ENCODE data around the gene EMP1.

- no peak for TF ChIP-seq TBP (IDR thresholded peaks at IDR 0.05; ENCODE audit: low read depth, low read length)
- no peak for TF ChIP-seq RAD21 (IDR thresholded peaks at IDR 0.05 in 1 of 2, conservative IDR thresholded peaks at IDR 0.05 in 1 of 2; ENCODE audit: low read depth in 2 of 2, low read length in 2 of 2)
- no peak for TF ChIP-seq SP1 (IDR thresholded peaks at IDR 0.05; ENCODE audit: low read depth, low read length)
- no peak for TF ChIP-seq EZH2 (IDR thresholded peaks at IDR 0.05; ENCODE audit: low read depth, low read length, severe bottlenecking)
- TF ChIP-seq, protein P1, sequence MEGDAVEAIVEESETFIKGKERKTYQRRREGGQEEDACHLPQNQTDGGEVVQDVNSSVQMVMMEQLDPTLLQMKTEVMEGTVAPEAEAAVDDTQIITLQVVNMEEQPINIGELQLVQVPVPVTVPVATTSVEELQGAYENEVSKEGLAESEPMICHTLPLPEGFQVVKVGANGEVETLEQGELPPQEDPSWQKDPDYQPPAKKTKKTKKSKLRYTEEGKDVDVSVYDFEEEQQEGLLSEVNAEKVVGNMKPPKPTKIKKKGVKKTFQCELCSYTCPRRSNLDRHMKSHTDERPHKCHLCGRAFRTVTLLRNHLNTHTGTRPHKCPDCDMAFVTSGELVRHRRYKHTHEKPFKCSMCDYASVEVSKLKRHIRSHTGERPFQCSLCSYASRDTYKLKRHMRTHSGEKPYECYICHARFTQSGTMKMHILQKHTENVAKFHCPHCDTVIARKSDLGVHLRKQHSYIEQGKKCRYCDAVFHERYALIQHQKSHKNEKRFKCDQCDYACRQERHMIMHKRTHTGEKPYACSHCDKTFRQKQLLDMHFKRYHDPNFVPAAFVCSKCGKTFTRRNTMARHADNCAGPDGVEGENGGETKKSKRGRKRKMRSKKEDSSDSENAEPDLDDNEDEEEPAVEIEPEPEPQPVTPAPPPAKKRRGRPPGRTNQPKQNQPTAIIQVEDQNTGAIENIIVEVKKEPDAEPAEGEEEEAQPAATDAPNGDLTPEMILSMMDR (IDR thresholded peaks at IDR 0.05; ENCODE audit: control extremely low read depth in 1 of 3, insufficient read depth in 1 of 3, low read depth in 1 of 3, low read length in 3 of 3), result no peak
- TF ChIP-seq POLR2A (IDR thresholded peaks at IDR 0.05; ENCODE audit: control extremely low read depth in 1 of 2, low read depth in 2 of 2, low read length in 2 of 2), result no peak
- TF ChIP-seq TAF1 (IDR thresholded peaks at IDR 0.05; ENCODE audit: low read depth, low read length), result no peak
- TF ChIP-seq ZNF274 (IDR thresholded peaks at IDR 0.05; ENCODE audit: borderline replicate concordance, extremely low read depth, low read length), result no peak
- no peak for TF ChIP-seq POU5F1 (IDR thresholded peaks at IDR 0.05; ENCODE audit: low read depth, low read length)
- TF ChIP-seq CEBPB (IDR thresholded peaks at IDR 0.05; ENCODE audit: low read depth, low read length), result no peak
- TF ChIP-seq TCF12 (IDR thresholded peaks at IDR 0.05; ENCODE audit: low read depth, low read length), result no peak
- TF ChIP-seq JUND (IDR thresholded peaks at IDR 0.05; ENCODE audit: low read length), result no peak
- no peak for TF ChIP-seq RFX5 (IDR thresholded peaks at IDR 0.05; ENCODE audit: borderline replicate concordance, low read depth, low read length)
- TF ChIP-seq RNF2 (IDR thresholded peaks at IDR 0.05; ENCODE audit: borderline replicate concordance, low read depth, low read length, missing control alignments, poor library complexity, severe bottlenecking), result no peak
Observed at GRCh38 chr12:13222076-13222475, 25.6 kb downstream of the EMP1 start.

Data from H1 (cell line).